Stimulated activated CD4-positive, alpha-beta T cell treated with anti-CD3 and anti-CD28 coated beads, TNF-alpha, amount 100 ng/mL, for 24 hours (primary cell): ENCODE results near the gene SSR2.
A peak's percentile ranks its signal among the peaks of the same experiment; 100 is the strongest.
"Not testable (repeated sequence)": the region's sequence is repeated elsewhere in the genome, so short reads cannot be mapped to it uniquely, and the experiment has no call there.

ENCODE experiments used
- DNase-seq, 3 experiments: peaks; one replicate each; pipeline ENCODE4 v3.0.0-alpha.2; 2020; ENCODE audit warnings: low read depth in 3 of 3

The SSR2 gene

GRCh38 chr1:155996166-155996565 lies 24.6 kb downstream of the SSR2 start:
- DNase-seq, result no peak

- no peak for DNase-seq
Measured at GRCh38 chr1:155993595-155993994, 27.2 kb downstream of the SSR2 start.

DNA sequence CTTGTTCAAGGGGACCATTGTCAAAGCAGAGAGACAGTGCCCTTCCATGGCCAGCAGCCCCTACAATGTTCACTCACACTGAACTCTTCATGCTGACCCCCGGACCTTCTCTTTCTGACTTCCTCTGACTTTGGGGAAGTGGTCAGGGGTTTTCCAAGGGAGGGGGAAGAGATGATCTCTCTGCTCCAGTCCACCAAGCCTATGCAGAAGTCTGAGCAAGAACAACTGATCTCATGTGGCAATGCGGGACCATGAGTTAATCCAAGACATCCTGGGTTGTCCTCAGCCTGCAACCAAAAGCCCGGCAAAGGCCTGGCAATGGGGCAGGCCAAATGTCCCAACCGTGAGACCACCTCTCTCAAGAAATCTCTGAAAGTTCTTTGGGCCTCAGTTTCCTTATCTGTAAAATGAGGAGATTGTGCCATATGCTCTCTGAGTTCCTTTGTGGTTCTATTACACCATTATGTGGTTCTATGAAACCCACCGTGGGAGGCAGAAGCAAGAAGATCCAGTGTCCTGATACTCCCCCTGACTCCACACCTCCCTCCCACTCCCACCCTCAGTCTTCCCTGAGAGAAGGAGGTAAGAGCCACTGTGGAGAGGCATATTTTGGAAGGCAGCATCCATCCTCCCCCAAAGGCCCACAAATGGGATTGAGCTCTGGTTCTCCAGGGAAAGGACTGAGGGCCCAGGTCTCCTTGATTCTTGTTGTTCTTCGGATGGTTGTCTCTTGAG lies 30.6 kb downstream of the SSR2 start:
- DNase-seq, result no peak

DNA sequence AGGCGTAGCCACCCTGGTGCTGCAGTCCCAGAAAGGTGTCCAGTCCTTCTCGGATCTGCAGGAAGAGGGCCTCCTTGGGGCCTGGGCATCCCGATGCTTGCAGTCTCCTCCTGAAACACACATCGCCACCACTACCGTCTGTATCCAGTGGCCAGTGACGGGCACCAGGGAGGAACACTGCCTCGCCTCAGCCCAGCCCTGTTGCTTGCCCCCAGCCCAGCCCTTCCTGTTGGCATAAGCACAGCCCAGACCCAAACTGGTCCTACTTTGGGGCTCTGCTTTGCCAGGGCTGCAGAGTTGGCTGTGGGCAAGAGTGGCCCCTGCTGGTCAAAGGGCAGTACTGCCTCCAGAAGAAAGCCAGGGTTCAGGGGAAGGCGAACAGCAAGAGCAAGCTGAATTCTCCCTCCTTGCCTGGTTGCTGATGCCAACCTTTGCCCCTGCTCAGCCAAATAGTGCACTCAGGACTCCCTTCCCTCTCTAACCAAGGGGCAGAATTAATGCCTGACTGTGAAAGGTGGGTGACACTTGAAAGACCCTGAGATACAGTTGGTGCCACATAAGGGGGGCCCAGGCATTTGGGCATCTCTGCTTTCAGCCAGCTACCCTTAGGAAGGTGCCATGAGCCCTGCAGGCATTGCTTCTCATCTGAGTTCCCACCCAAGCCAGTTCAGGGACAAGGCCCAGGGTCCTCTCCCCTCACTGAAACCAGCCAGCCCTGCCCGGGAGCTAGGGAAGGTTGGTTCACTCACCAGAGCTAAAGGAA lies 31.3 kb downstream of the SSR2 start:
- peak; percentile 54 to 75 (median 55) for DNase-seq

DNA sequence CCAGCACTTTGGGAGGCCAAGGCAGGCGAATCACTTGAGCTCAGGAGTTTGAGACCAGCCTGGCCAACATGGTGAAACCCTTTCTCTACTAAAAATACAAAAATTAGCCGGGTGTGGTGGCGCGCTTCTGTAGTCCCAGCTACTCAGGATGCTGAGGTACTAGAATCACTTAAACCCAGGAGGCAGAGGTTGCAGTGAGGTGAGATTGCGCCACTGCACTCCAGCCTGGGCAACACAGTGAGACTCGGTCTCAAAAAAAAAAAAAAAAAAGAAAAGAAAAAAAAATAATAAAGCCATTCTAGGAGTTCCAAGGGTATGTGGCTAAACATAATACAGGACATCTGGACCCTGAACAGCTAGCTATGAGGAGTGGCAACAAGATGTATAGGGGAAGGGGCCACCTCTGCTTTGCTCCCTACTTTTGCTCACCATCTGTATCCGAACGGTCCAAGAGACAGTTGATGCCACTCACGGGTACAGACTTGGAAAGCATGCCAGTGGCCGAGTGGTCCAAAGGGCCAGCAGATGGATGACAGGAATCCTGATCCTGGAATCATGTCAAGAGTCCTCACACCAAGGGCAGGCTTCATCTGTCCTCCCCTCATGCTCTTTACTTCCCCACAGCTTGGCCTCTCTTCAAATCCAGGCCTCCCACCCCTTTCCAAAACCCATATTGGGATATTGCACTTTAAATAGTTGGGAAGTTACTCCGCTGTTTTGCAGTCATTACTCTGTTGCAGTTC lies 35.7 kb downstream of the SSR2 start:
- not testable (repeated sequence) for DNase-seq

- no peak for DNase-seq
Measured at GRCh38 chr1:155984341-155984740, 36.4 kb downstream of the SSR2 start.

DNA sequence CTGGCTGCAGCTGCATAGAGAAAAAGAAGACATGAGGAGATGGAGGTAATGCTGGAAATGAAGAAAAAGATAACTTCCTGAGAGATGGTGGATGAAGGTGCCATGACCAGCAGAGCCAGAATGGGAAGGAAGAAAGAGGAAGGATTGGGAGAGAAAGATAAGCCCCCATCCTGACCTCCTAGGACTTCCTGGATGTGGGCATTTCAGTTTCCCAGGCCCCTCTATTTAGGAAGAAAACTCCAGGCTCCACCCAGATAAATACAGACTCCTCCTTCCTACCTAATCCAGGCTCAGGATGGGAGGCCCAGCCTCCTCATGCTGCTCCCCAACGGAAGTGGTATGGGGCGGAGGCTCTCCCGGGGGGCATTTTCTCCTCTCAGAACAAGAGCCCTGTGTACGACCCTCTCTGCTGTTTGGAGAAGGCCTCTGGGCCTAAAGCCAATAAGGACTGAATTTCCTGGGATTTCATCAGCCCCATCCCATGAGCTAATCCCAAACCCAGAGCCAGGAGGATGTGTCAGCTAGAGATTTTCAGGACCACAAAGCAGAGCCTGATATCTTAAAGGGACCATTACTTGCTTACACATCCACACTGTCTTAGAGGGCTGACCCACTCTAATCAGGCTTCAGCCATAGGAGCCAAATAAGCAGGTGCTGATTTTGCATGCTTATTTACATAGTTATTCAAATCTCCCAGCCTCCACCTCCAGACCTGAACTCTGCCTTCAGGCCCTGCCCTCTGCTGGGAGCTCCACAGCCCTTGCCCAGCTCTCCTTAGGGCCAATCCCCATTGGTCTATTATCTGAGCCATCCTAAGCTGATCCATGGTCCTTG lies 37.3 kb downstream of the SSR2 start:
- DNase-seq, result no peak

DNA sequence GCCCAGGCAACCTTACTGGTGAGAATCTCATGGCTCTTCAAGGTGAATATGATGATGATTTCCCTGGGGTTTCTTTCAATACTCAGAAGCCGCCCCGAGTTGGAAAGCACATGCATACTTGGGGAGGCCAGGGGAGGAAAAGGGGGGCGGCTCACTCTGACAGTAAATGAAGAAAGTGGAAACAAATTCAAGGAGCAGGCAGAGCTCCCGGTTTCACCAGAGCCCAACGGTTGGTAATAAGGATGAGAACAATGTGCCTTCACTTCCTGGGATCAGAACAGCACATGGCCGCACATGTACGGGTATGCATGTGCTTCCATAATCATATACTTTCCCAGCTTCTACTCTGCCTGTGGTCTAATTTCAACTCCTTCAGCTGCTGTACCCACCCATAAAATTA lies 38.6 kb downstream of the SSR2 start:
- DNase-seq, result no peak

- no peak for DNase-seq
Measured at GRCh38 chr1:155981266-155982088, 39.3 kb downstream of the SSR2 start.

DNA sequence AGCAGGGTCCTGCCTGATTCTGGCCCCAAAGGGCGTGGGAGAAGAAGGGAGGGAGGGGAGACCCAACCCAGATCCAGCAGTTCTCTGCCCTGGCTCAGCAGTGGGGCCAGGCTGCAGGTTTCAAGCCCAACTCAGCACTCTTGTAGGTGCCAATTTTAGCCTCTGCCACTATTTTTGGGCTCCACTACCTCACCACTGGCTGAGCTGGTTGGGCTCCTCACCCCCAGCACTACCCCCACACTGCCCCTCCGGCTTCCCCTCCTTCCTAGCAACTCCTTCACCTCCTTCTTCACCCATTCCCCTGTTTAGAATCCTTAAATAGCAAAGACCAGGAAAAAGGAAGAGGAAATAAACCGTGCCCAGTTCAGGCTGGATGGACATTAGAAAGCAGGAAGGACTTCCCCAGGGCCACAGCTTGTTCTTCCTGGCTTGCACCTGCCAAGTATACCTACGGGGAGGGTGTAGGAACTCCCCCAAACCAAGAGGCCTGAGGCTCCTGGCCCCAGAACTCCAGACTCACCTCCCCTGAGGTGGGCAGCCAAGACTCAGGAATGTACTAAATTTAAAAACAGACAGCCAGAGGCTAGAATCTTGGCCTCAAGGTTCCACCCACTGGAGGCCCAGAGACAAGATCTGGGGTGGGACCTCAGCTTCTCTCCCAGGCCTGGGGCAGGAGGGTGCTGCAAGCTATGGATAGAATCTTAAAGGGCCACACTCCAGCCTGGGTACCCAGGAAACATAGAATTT lies 41.0 kb downstream of the SSR2 start:
- DNase-seq, result no peak

- DNase-seq, result peak in 1 of 3 experiments; percentile 18
Measured at GRCh38 chr1:155978973-155979429, 41.8 kb downstream of the SSR2 start.

DNA sequence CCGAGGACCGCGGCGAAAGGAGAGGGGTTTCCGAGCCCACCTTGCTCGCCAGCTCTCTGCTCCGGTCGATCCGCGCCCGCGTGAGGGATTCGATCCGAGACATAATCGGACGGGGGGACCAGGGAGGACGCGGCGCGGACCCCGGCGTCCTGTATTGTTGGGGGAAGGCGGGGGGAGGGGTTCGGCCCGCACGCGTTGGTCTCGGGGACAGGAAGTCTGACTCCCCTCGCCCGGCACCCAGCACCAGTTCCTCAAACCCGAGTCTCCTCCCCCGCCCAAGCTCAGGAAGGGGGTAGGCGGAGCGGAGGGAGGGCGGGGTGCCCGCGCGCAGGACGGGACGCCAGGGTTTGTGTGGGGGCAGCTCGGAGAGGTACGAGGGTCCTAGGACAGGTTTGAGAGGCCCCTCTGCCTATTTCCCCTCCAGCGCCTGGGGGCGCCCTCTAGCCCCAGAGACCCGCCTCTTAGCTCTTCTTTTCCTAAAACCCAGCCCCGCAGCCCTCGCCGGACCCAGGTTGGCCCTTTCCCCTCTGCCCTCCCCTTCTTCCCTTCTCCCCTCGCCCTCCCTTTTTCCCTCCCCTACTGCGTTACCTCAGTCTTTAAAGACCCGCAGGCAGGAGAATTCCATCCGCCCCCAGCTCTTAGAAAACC lies 42.3 kb downstream of the SSR2 start, which contains the start of gene ARHGEF2:
ARHGEF2 (minus strand) TSS at position 223 of the 648 bp plus-strand sequence; CDS start at position 103, 120 bp downstream.
- DNase-seq, result peak; percentile 63 to 86 (median 70)

DNA sequence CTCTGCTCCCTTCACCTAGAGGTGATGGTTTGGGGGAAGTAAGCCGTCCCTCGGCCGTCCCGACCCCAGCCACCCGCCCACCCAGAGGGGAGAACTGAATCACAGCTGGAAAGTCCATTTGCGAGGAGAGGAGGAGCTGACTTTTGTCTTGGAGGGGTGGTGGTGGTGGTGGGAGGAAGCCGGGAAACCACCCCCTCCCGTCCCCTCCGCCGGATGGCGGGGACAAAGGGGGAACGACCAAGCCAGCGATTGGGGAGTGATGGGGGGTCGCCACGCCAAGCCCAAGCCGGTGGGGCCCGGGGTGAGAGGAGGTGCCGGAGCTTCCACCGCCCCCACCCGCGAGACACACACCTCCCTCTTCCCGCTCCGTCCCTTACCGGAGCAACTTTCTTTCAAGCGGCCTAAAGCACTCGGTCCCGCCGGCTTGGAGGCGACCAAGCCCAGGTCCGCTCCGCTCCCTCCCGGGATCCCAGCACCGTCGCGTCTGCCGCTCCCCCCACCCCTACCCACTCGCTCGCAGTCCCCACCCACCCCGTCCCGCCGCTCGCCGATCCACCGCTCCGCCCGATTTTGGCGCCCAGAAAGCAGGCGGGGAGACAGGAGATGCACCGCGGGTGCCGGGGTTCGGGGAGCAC lies 42.9 kb downstream of the SSR2 start:
- peak; percentile 31 to 76 (median 54) for DNase-seq

GRCh38 chr1:155976913-155977689 lies 43.6 kb downstream of the SSR2 start:
- peak in 1 of 3 experiments; percentile 32 for DNase-seq

DNA sequence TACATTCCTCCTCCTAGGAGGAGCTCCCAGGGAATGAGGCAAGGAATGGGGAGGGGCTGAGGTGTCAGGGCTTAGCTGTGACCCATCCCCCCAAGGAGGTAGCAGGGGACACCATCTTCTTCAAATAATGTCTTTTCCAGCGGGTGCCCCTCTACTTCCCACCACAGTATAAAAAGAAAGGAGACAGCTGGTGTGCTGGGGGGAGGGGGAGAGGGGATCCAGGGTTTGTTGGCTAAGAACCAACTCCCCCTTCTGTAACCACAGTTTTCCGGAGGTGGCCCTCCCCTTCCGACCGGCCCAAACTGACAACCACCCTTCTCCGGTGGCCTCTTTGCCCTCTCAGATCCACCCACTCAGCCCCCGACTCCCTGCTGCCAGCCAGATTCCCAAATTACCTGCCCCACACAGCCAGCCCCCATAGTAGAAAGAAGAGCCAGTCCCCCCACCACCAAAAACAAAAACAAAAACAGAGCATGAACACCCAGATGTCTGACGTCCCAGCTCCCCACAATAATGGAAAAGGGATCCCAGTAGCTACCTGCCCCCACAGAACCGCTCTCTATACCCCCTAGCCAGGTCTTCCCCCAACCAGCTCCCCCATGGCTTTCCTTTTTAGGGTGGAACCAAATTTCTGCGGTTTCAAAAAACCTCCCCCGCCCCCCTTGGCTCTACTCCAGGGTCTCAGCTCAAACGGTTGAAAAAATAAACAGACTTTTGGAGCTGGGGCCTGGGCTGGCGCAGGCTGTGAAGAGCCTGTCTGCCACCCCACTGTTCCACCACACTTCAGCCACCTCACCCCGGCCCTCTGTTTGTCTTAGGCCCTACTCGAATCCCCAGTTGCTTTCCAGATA lies 44.5 kb downstream of the SSR2 start:
- DNase-seq, result peak in 2 of 3 experiments; percentile 26 to 61

DNA sequence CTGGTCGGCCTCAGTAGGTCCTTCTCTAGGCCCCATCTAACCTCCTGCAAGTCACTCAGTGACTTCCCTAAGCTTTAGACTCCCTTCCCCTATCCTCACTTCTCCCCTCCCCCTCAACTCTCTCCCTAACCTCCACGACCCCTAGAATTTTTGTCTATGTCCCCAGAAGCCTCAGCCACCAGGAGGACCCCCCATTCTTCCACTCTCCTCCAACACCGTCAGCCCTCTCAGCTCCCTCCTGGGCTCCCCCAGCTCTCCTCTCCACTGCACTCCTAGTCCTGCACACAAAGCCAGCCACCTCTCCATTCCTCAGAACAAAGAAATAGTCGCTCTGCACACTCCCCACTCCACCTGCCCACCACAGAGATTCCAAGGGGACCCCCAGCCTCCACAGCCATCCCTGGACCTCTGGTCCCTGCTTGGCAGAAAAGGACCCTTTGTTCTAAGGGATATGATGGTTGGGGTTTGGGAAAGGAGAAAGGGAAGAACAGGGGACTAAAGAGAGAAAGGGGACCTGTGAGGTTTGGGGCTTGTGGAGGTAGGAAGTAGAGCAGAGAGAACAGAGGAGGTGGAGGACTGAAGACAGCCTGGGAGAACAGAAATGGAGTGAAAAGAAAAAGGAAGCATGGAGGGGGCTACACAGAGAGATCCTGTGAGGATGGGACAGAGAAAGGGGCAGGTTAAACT lies 45.2 kb downstream of the SSR2 start:
- DNase-seq, result no peak
